Kidney tubule cell (primary cell): Measurements from ENCODE around the gene STPG3.

Experiments used
- DNase-seq: peaks from one replicate; pipeline ENCODE4 v3.0.0-alpha.2; 2018; ENCODE audit warnings: low spot score

Gene STPG3

DNA sequence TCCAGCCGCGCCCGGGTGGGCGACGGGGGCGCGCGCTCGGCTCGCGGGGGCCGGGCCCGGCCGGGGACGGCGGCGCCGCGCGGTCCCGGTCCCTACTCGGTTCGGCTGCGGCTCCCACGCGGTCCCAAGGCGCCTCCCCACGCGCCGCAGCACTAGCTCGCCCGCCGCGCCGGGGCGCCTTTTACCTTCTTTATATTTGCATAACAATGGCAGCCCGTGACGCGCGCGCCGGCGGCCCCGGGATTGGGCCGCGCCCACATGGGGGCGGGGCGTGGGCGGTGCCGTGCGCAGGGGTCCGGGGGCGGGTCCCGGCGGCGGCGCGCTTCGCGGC, 51.0 kb downstream of the STPG3 start, which contains the start of gene NRARP:
Gene NRARP, minus strand, starts transcription at position 154 of the 331 bp plus-strand sequence. CDS start 343 bp downstream, outside the sequence.
- DNase-seq = peak; percentile 89

DNA sequence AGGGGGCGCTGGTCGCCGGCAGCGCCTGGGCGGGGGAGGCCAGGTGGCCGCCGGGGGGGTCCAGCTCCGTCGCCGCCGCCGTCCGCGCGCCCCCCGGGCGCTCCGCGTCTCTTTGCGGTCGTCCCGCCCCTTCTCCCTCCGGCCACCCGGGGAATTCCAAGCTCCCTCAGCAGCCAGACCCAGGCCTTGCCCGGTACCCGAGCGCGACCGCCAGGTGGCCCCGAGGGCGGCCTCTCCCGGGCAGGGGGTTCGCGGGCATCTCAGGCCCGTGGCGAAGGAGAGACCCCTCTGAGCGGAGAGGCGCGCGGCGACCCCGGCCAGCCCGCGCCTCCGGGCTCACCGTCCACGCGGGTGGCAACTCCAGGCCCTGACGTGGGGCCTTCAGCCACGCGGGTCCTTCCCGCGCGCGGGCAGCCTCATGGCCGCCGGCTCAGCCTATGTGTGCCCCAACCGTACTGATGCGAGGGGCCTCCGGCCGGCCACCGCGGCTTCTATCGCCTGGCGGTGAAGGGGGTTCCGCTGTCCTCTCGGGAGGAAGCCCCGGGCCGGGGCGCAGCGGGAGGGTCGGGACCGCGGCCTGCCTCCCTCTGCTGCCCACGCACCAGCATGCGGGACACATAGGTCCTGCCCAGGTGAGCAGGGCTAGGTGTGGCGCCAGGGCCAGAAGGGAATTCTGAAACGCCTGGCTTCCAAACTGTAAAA, 51.5 kb downstream of the STPG3 start:
- DNase-seq = peak; percentile 83
